Esophagus muscularis mucosa (tissue), 4 donors: Measurements from ENCODE around the gene HOXC9. TPM values are rescaled to one million over a fixed set of nuclear protein-coding genes. Genes with fewer than 3 reads are reported as not detected.
A peak's percentile ranks its signal among the peaks of the same experiment; 100 is the strongest.

ENCODE experiments used
- DNase-seq: peaks from one replicate; pipeline ENCODE4 v3.0.0-alpha.2; 2017; ENCODE audit errors: extremely low spot score
- H3K27ac ChIP-seq, 4 donors: fragments of 200-600 bp; sonication (generic); replicated peaks in 1 of 4; 1 replicate in 3 of 4; 2 replicates in 1 of 4; pipeline ENCODE4 v1.5.1; 2016 to 2019; ENCODE audit warnings: mild to moderate bottlenecking in 1 of 4
- H3K27me3 ChIP-seq, 4 donors: fragments of 200-600 bp; sonication (generic); one replicate each; pipeline versions ENCODE4 v1.5.1 to v1.6.0; 2016 to 2019
- H3K36me3 ChIP-seq, 4 donors: fragments of 200-600 bp; sonication (generic); one replicate each; pipeline ENCODE4 v1.5.1; 2016 to 2019
- H3K4me1 ChIP-seq, 4 donors: fragments of 200-600 bp; sonication (generic); one replicate each; pipeline ENCODE4 v1.5.1; 2016 to 2019
- H3K4me3 ChIP-seq, 4 donors: fragments of 200-600 bp; sonication (generic); 1 replicate in 2 of 4; 2 replicates in 2 of 4; pipeline ENCODE4 v1.5.1; 2016 to 2019; ENCODE audit warnings: mild to moderate bottlenecking in 4 of 4, moderate library complexity in 1 of 4
- H3K9me3 ChIP-seq, 4 donors: fragments of 200-600 bp; sonication (generic); 1 replicate in 3 of 4; 2 replicates in 1 of 4; pipeline ENCODE4 v1.5.1; 2016 to 2019
- CTCF ChIP-seq, 3 experiments: fragments of 200-600 bp in 2 of 3; fragments of 450-650 bp in 1 of 3; sonication (generic) in 2 of 3; IDR thresholded peaks; one replicate each; pipeline ENCODE4 v1.5.1; 2017 to 2019; ENCODE audit warnings: antibody characterized with exemption in 3 of 3, mild to moderate bottlenecking in 2 of 3, moderate library complexity in 1 of 3
- EP300 ChIP-seq: sonication (generic); formaldehyde crosslinking; IDR thresholded peaks from one replicate; pipeline ENCODE4 v1.6.1; 2017; ENCODE audit warnings: antibody characterized with exemption
- POLR2A ChIP-seq: fragments of 450-650 bp; IDR thresholded peaks from one replicate; pipeline ENCODE4 v1.6.1; 2017; ENCODE audit warnings: antibody characterized with exemption, moderate library complexity, mild to moderate bottlenecking, low read depth
- POLR2AphosphoS5 ChIP-seq, 2 donors: sonication (generic); formaldehyde crosslinking; IDR thresholded peaks; one replicate each; pipeline ENCODE4 v1.6.1; 2017; ENCODE audit warnings: antibody characterized with exemption in 2 of 2
- WGBS: methylation state at CpG from one replicate; pipeline ENCODE4 v1.1.5; 2018; 5-methylcytosine and 5-hydroxymethylcytosine counted together
- intact Hi-C: fragments of 100-400 bp; cut with DNase I; formaldehyde crosslinking; loops from one replicate; pipeline ENCODE4 v1.15.1; 2023
- total RNA-seq, 4 donors: library from RNA; depleted of rRNA; stranded (reverse); fragments of >200 nt; gene quantifications; one replicate each; pipeline versions ENCODE4 v1.1.0 to v1.2.1, GENCODE V29; 2016

Gene HOXC9
- total RNA-seq, 4 donors from 2014 or later: not detected

GRCh38 chr12:53963434-53964314, 36.3 kb upstream of the HOXC9 start:
- no peak for DNase-seq
- no peaks in the 10 kb centered on the region for H3K36me3 ChIP-seq
- H3K4me3 ChIP-seq: no peak overlapping the region
- TF ChIP-seq CTCF (IDR thresholded peaks at IDR 0.05): no peak
- no peak for TF ChIP-seq POLR2A
- no peak for TF ChIP-seq POLR2AphosphoS5 (IDR thresholded peaks at IDR 0.05)
- no peak for TF ChIP-seq EP300
- intact Hi-C loops: no loop called here
- no peak overlapping the region for H3K27ac ChIP-seq
- H3K4me1 ChIP-seq: peaks cover 4 to 40% (median 25%) of the 10 kb centered on the region in 4 donors
- H3K27me3 ChIP-seq: peaks cover 9 to 100% (median 90%) of the 10 kb centered on the region in 4 donors
- WGBS: 11% methylated on average over 32 of the region's 38 CpGs
- no peaks in the 10 kb centered on the region for H3K9me3 ChIP-seq

GRCh38 chr12:53964315-53964713, 35.6 kb upstream of the HOXC9 start:
- Histone ChIP-seq H3K27ac (no peak overlapping the region), H3K4me3 (no peak overlapping the region), H3K4me1 (peaks cover 4 to 40% (median 25%) of the 10 kb centered on the region in 4 donors), H3K36me3 (no peaks in the 10 kb centered on the region), H3K9me3 (no peaks in the 10 kb centered on the region), H3K27me3 (peaks cover 9 to 100% (median 91%) of the 10 kb centered on the region in 4 donors)
- intact Hi-C loops: no loop called here
- WGBS: 15% methylated on average over 2 of the region's 2 CpGs
- DNase-seq: no peak
- no peak for TF ChIP-seq CTCF (IDR thresholded peaks at IDR 0.05)
- no peak for TF ChIP-seq EP300

GRCh38 chr12:53965281-53966084, 34.5 kb upstream of the HOXC9 start:
- 5% methylated on average over 18 of the region's 18 CpGs for WGBS
- intact Hi-C loops: no loop called here
- Histone ChIP-seq H3K27ac (no peak overlapping the region), H3K9me3 (no peaks in the 10 kb centered on the region), H3K27me3 (peaks cover 9 to 100% (median 91%) of the 10 kb centered on the region in 4 donors), H3K4me3 (peak overlapping the region in 1 of 4 donors; percentile 2), H3K4me1 (peaks cover 4 to 39% (median 25%) of the 10 kb centered on the region in 4 donors), H3K36me3 (no peaks in the 10 kb centered on the region)
- no peak for DNase-seq
- TF ChIP-seq POLR2AphosphoS5 (IDR thresholded peaks at IDR 0.05): no peak
- no peak for TF ChIP-seq CTCF (IDR thresholded peaks at IDR 0.05)
- TF ChIP-seq EP300: no peak
- no peak for TF ChIP-seq POLR2A

GRCh38 chr12:53966085-53966384, 33.9 kb upstream of the HOXC9 start:
- peak overlapping the region in 1 of 4 donors; percentile 2 for H3K4me3 ChIP-seq
- peaks cover 9 to 100% (median 91%) of the 10 kb centered on the region in 4 donors for H3K27me3 ChIP-seq
- TF ChIP-seq POLR2AphosphoS5 (IDR thresholded peaks at IDR 0.05) (no peak), CTCF (IDR thresholded peaks at IDR 0.05) (no peak), EP300 (no peak), POLR2A (no peak)
- no peak overlapping the region for H3K27ac ChIP-seq
- no peaks in the 10 kb centered on the region for H3K36me3 ChIP-seq
- H3K4me1 ChIP-seq: peaks cover 2 to 33% (median 20%) of the 10 kb centered on the region in 4 donors
- DNase-seq: no peak
- no peaks in the 10 kb centered on the region for H3K9me3 ChIP-seq
- 8% methylated on average over 15 of the region's 15 CpGs for WGBS
- intact Hi-C loops: no loop called here
